ENCODE results near the gene CHRNA4.

Gene CHRNA4

GRCh38 chr20:63317601-63318291, 43.4 kb downstream of the CHRNA4 start:
- TF ChIP-seq CTCF (conservative IDR thresholded peaks at IDR 0.05; ENCODE audit: low read depth, low read length), result no peak
- no peak for DNase-seq (ENCODE audit: low read depth)
- H3K4me3 ChIP-seq (ENCODE audit: low read length), result no peak overlapping the region

GRCh38 chr20:63317061-63317460, 44.1 kb downstream of the CHRNA4 start:
- no peak for DNase-seq (ENCODE audit: low read depth)
- no peak for TF ChIP-seq CTCF (conservative IDR thresholded peaks at IDR 0.05; ENCODE audit: low read depth, low read length)
- H3K4me3 ChIP-seq (ENCODE audit: low read length), result no peak overlapping the region

DNA sequence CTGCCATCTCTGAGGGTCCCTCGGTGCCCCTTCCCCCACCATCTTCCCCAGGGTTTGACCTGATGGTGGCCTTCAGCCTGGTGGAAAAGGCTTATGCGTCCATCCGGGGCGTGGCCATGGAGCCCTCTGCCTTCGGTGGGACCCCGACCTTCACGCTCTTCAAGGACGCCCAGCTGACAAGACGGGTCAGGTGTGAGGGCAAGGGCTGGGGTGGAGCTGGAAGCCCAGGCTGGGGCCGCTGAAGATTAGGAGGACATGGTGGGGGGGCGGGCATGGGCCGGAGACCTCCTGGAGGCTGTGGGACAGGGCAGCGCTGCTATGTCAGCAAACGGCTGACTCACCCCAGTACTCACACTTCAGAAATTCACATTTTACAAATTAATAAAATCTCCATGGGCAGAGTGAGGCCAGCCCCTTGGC, 44.6 kb downstream of the CHRNA4 start:
- no peak for TF ChIP-seq CTCF (conservative IDR thresholded peaks at IDR 0.05; ENCODE audit: low read depth, low read length)
- H3K4me3 ChIP-seq (ENCODE audit: low read length), result no peak overlapping the region
- no peak for DNase-seq (ENCODE audit: low read depth)

DNA sequence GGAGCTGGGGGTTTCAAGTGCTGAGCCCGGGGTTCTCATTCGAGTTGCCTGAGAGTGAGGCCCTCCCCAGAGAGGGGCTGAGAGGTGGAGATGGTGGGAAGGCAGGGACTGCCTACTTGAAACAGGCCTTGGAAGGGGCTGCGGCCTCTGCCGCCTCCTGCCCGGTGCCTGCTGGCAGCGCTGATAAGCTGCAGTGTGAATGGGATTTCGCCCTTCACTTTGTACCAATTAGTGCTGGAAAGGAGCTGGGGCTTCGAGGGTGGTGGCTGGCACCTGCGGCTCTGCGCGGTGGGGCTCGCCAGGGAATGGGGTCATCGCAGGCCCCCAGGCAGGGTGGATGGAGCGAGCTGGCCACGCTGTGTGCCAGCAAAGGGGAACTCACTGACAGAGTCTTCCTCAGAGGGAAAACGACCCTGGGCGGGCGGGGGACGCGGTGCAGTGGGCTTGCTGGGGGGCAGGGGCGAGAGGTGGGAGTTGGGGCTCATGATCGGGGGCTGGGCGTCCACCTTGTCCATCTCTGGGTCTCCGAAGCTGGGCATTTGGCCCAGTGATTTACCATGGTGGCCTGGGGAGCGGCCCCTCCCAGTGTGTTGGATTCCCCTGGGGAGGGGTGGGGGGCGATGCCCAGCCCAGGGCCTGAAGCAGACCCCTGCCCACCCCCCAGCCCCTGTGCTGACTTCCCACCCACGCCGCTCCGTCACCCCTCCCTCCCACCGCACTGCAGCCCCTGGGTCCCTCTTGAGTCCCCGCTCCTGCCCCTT, 45.2 kb downstream of the CHRNA4 start:
- DNase-seq (ENCODE audit: low read depth), result no peak
- TF ChIP-seq CTCF (conservative IDR thresholded peaks at IDR 0.05; ENCODE audit: low read depth, low read length), result no peak

DNA sequence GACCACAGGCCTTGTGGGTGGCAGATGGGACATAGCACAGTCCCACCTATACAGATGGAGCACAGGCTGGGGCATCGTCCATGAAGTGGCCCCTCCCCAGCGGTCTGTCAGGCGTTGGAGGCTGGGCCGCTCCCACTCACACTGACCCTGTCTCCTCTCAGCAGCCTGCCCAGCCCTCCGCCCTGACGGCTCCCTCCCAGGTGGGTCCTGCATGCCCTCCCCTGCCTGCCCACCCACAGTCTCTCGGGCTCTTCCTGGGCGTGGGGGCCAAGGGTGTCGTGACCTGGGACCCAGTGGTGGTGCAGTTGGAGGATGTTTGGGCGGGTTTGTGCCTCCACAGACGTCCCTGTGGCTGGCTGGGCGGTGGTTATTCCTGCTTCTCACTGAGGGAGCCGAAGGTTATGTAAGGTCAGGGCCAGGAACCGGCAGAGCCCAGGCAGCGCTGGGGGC, 45.9 kb downstream of the CHRNA4 start:
- TF ChIP-seq CTCF (conservative IDR thresholded peaks at IDR 0.05; ENCODE audit: low read depth, low read length), result no peak
- no peak overlapping the region for H3K4me3 ChIP-seq (ENCODE audit: low read length)

More for the DNA sequence above, 45.2 kb downstream of the CHRNA4 start:
- no peak overlapping the region for H3K4me3 ChIP-seq (ENCODE audit: low read length)

DNA sequence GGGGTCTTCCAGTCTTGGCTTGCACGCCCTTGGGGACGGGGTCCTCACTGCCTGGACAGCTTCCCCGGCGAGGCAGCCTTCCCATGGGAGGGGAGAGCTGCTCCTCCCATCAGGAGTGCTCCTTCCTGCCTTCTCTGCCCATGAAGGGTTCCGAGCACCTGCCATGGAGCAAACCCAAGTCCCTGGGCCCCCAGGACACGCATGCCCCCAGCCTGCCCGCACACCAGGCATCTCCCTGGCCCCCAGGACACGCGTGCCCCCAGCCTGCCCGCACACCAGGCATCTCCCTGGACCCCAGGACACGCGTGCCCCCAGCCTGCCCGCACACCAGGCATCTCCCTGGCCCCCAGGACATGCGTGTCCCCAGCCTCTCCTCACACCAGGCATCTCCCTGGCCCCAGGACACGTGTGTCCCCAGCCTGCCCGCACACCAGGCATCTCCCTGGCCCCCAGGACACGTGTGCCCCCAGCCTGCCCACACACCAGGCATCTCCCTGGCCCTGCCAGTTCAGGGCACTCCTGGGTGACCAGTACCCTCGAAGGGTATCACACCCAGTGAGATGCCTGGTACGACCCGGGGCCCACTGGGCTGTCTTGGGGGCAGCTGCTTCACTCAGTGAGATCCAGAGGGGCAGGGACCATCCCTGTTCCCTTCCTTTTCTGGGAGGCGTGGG, 46.4 kb downstream of the CHRNA4 start:
- H3K4me3 ChIP-seq (ENCODE audit: low read length), result no peak overlapping the region
- no peak for DNase-seq (ENCODE audit: low read depth)
- no peak for TF ChIP-seq CTCF (conservative IDR thresholded peaks at IDR 0.05; ENCODE audit: low read depth, low read length)

More for the DNA sequence above, 45.9 kb downstream of the CHRNA4 start:
- DNase-seq (ENCODE audit: low read depth), result no peak
